ENCODE data around the gene MAN2A1.

- no peak for TF ChIP-seq EZH2 (IDR thresholded peaks at IDR 0.05; ENCODE audit: low read depth, unreplicated experiment)
- no peak for TF ChIP-seq CTCF (conservative IDR thresholded peaks at IDR 0.05; ENCODE audit: low read depth in 2 of 2)
- TF ChIP-seq REST (IDR thresholded peaks at IDR 0.05; ENCODE audit: unreplicated experiment), result no peak
Measured at GRCh38 chr5:109721741-109722140, 32.0 kb downstream of the MAN2A1 start.
